Measurements from ENCODE around the gene CCND1. TPM values are rescaled to one million over a fixed set of nuclear protein-coding genes. Genes with fewer than 3 reads are reported as not detected.
"Not testable (repeated sequence)": the region's sequence is repeated elsewhere in the genome, so short reads cannot be mapped to it uniquely, and the experiment has no call there.

CCND1 gene
- total RNA-seq, 1 experiment from 2014 or later = 392 TPM

GRCh38 chr11:69695581-69695980 is 54.6 kb downstream of the CCND1 start:
- Mint-ChIP-seq H3K27me3 (ENCODE audit: unreplicated experiment) (no peaks in the 10 kb centered on the region), H3K36me3 (ENCODE audit: insufficient read depth, unreplicated experiment) (peaks cover 2% of the 10 kb centered on the region), H3K4me3 (ENCODE audit: low read depth, unreplicated experiment) (no peak overlapping the region), H3K4me1 (ENCODE audit: low read depth, unreplicated experiment) (peaks cover 21% of the 10 kb centered on the region), H3K27ac (ENCODE audit: unreplicated experiment) (no peak overlapping the region), H3K9me3 (ENCODE audit: low read depth, unreplicated experiment) (peaks cover 7% of the 10 kb centered on the region)
- CTCF ChIA-PET = interaction anchor here (0.7 kb wide), 1 partner anchor 160 kb away, joined by 3 read pairs; no protein-coding TSS in a partner anchor
- no peak for DNase-seq
- no TSS peak for BruUV-seq (replicated peaks)
- intact Hi-C loops (cut with micrococcal nuclease; ENCODE audit: unreplicated experiment) = no loop called here
- TF ChIP-seq, protein P1, sequence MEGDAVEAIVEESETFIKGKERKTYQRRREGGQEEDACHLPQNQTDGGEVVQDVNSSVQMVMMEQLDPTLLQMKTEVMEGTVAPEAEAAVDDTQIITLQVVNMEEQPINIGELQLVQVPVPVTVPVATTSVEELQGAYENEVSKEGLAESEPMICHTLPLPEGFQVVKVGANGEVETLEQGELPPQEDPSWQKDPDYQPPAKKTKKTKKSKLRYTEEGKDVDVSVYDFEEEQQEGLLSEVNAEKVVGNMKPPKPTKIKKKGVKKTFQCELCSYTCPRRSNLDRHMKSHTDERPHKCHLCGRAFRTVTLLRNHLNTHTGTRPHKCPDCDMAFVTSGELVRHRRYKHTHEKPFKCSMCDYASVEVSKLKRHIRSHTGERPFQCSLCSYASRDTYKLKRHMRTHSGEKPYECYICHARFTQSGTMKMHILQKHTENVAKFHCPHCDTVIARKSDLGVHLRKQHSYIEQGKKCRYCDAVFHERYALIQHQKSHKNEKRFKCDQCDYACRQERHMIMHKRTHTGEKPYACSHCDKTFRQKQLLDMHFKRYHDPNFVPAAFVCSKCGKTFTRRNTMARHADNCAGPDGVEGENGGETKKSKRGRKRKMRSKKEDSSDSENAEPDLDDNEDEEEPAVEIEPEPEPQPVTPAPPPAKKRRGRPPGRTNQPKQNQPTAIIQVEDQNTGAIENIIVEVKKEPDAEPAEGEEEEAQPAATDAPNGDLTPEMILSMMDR (IDR thresholded peaks at IDR 0.05; ENCODE audit: unreplicated experiment) = no peak

DNA sequence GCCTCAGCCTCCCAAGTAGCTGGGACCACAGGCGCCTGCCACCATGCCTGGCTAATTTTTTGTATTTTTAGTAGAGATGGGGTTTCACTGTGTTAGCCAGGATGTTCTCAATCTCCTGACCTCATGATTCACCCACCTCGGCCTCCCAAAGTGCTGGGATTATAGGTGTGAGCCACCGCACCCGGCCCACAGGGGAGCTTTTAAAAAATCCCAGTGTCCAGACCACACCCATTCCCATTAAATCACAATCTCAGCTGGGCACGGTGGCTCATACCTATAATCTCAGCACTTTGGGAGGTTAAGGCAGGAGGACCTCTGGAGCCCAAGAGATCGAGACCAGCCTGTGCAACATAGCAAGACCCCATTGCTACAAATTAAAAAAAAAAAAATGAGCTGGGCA is 55.0 kb downstream of the CCND1 start:
- H3K9me3 Mint-ChIP-seq (ENCODE audit: low read depth, unreplicated experiment); H3K27me3 Mint-ChIP-seq (ENCODE audit: unreplicated experiment); DNase-seq; BruUV-seq (replicated peaks); H3K36me3 Mint-ChIP-seq (ENCODE audit: insufficient read depth, unreplicated experiment); H3K4me3 Mint-ChIP-seq (ENCODE audit: low read depth, unreplicated experiment); intact Hi-C loops (cut with micrococcal nuclease; ENCODE audit: unreplicated experiment); H3K27ac Mint-ChIP-seq (ENCODE audit: unreplicated experiment): not testable (repeated sequence)
- CTCF ChIA-PET = interaction anchor here (0.7 kb wide), 1 partner anchor 160 kb away, joined by 3 read pairs; no protein-coding TSS in a partner anchor
- peaks cover 22% of the 10 kb centered on the region for H3K4me1 Mint-ChIP-seq (ENCODE audit: low read depth, unreplicated experiment)

- Mint-ChIP-seq H3K27ac (ENCODE audit: unreplicated experiment) (no peak overlapping the region), H3K36me3 (ENCODE audit: insufficient read depth, unreplicated experiment) (peaks cover 3% of the 10 kb centered on the region), H3K9me3 (ENCODE audit: low read depth, unreplicated experiment) (peaks cover 6% of the 10 kb centered on the region), H3K4me1 (ENCODE audit: low read depth, unreplicated experiment) (peaks cover 23% of the 10 kb centered on the region), H3K4me3 (ENCODE audit: low read depth, unreplicated experiment) (no peak overlapping the region), H3K27me3 (ENCODE audit: unreplicated experiment) (no peaks in the 10 kb centered on the region)
- TF ChIP-seq, protein P1 (IDR thresholded peaks at IDR 0.05; ENCODE audit: unreplicated experiment) = no peak
- CTCF ChIA-PET = no interaction called here
- DNase-seq = no peak
- no TSS peak for BruUV-seq (replicated peaks)
- intact Hi-C loops (cut with micrococcal nuclease; ENCODE audit: unreplicated experiment) = no loop called here
These were observed 56.0 kb downstream of the CCND1 start for GRCh38 chr11:69696749-69697468.

GRCh38 chr11:69697469-69697843 is 56.5 kb downstream of the CCND1 start:
- BruUV-seq (replicated peaks) = no TSS peak
- intact Hi-C loops (cut with micrococcal nuclease; ENCODE audit: unreplicated experiment) = no loop called here
- no peak overlapping the region for H3K4me3 Mint-ChIP-seq (ENCODE audit: low read depth, unreplicated experiment)
- H3K4me1 Mint-ChIP-seq (ENCODE audit: low read depth, unreplicated experiment) = peaks cover 23% of the 10 kb centered on the region
- TF ChIP-seq, protein P1 (IDR thresholded peaks at IDR 0.05; ENCODE audit: unreplicated experiment) = no peak
- peaks cover 2% of the 10 kb centered on the region for H3K9me3 Mint-ChIP-seq (ENCODE audit: low read depth, unreplicated experiment)
- H3K36me3 Mint-ChIP-seq (ENCODE audit: insufficient read depth, unreplicated experiment) = peaks cover 3% of the 10 kb centered on the region
- CTCF ChIA-PET = no interaction called here
- no peak for DNase-seq
- no peaks in the 10 kb centered on the region for H3K27me3 Mint-ChIP-seq (ENCODE audit: unreplicated experiment)
- H3K27ac Mint-ChIP-seq (ENCODE audit: unreplicated experiment) = no peak overlapping the region

DNA sequence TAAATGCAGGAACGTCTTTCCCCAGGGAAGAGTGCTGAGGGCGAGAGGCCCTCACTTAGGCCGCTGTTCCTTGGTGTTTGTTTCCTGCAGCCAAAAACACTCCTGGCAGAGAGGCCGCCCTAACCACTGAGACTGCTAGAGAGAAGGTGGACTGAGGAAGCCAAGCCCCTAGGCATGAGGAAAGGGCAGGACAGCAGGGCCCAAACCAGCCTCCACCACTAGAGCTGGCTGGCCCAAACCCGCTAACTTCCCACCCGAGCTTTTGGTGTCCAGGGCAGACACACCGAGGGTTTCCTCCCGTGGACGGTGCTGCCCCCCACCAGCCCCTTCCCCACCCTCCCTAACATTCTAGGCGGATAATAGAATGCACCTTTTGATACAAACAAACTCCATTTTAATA is 56.9 kb downstream of the CCND1 start:
- CTCF ChIA-PET = no interaction called here
- H3K27me3 Mint-ChIP-seq (ENCODE audit: unreplicated experiment) = peaks cover 3% of the 10 kb centered on the region
- no peak for DNase-seq
- TF ChIP-seq, protein P1 (IDR thresholded peaks at IDR 0.05; ENCODE audit: unreplicated experiment) = no peak
- intact Hi-C loops (cut with micrococcal nuclease; ENCODE audit: unreplicated experiment) = no loop called here
- no peaks in the 10 kb centered on the region for H3K9me3 Mint-ChIP-seq (ENCODE audit: low read depth, unreplicated experiment)
- H3K4me3 Mint-ChIP-seq (ENCODE audit: low read depth, unreplicated experiment) = no peak overlapping the region
- BruUV-seq (replicated peaks) = no TSS peak
- peaks cover 3% of the 10 kb centered on the region for H3K36me3 Mint-ChIP-seq (ENCODE audit: insufficient read depth, unreplicated experiment)
- no peak overlapping the region for H3K27ac Mint-ChIP-seq (ENCODE audit: unreplicated experiment)
- peaks cover 23% of the 10 kb centered on the region for H3K4me1 Mint-ChIP-seq (ENCODE audit: low read depth, unreplicated experiment)

Data from Calu3 (cell line).